ENCODE measurements around the gene SPO11. TPM values are rescaled to one million over a fixed set of nuclear protein-coding genes. Genes with fewer than 3 reads are reported as not detected.
"Not testable (repeated sequence)": the region's sequence is repeated elsewhere in the genome, so short reads cannot be mapped to it uniquely, and the experiment has no call there.

The SPO11 gene
- polyA plus RNA-seq, 1 donor from 2014 or later = not detected

- H2AFZ ChIP-seq (ENCODE audit: low read depth, low read length); H3K27me3 ChIP-seq (ENCODE audit: insufficient read depth, low read depth, low read length); H3K4me3 ChIP-seq (ENCODE audit: low read length); H3K27ac ChIP-seq (ENCODE audit: low read length); H4K20me1 ChIP-seq (ENCODE audit: insufficient read depth); H3F3A ChIP-seq (ENCODE audit: insufficient read depth, low read length, poor library complexity, severe bottlenecking); H3K4me2 ChIP-seq (ENCODE audit: low read length); H3K36me3 ChIP-seq (ENCODE audit: insufficient read depth, low read length); H3K9me3 ChIP-seq (ENCODE audit: low read length); H3K9ac ChIP-seq (ENCODE audit: low read length); H3K9me2 ChIP-seq (ENCODE audit: insufficient read depth, low read length): not testable (repeated sequence)
- H3K79me2 ChIP-seq (replicated peaks; ENCODE audit: insufficient read depth, low read length) = peaks cover 26% of the 10 kb centered on the region
Observed at GRCh38 chr20:57348922-57349574, 19.4 kb downstream of the SPO11 start.

GRCh38 chr20:57350081-57350710, 20.6 kb downstream of the SPO11 start:
- no peaks in the 10 kb centered on the region for H3F3A ChIP-seq (ENCODE audit: insufficient read depth, low read length, poor library complexity, severe bottlenecking)
- H2AFZ ChIP-seq (ENCODE audit: low read depth, low read length) = no peak overlapping the region
- no peak overlapping the region for H3K27ac ChIP-seq (ENCODE audit: low read length)
- peaks cover 27% of the 10 kb centered on the region for H3K79me2 ChIP-seq (replicated peaks; ENCODE audit: insufficient read depth, low read length)
- H3K9me2 ChIP-seq (ENCODE audit: insufficient read depth, low read length) = no peaks in the 10 kb centered on the region
- no peaks in the 10 kb centered on the region for H3K36me3 ChIP-seq (ENCODE audit: insufficient read depth, low read length)
- H3K4me2 ChIP-seq (ENCODE audit: low read length) = no peak overlapping the region
- no peaks in the 10 kb centered on the region for H3K9me3 ChIP-seq (ENCODE audit: low read length)
- no peak overlapping the region for H3K4me3 ChIP-seq (ENCODE audit: low read length)
- H4K20me1 ChIP-seq (ENCODE audit: insufficient read depth) = no peaks in the 10 kb centered on the region
- H3K27me3 ChIP-seq (ENCODE audit: insufficient read depth, low read depth, low read length) = no peaks in the 10 kb centered on the region
- H3K9ac ChIP-seq (ENCODE audit: low read length) = no peak overlapping the region
- TF ChIP-seq REST (IDR thresholded peaks at IDR 0.05; ENCODE audit: borderline replicate concordance) = no peak
- TF ChIP-seq POLR2AphosphoS5 (IDR thresholded peaks at IDR 0.05) = no peak
- no peak for TF ChIP-seq SMC3 (conservative IDR thresholded peaks at IDR 0.05; ENCODE audit: poor library complexity)
- no peak for TF ChIP-seq EZH2 (IDR thresholded peaks at IDR 0.05; ENCODE audit: borderline replicate concordance, insufficient read depth, low read length, poor library complexity, severe bottlenecking)
- TF ChIP-seq CTCF (IDR thresholded peaks at IDR 0.05; ENCODE audit: poor library complexity, severe bottlenecking) = no peak
- TF ChIP-seq EP300 (conservative IDR thresholded peaks at IDR 0.05; ENCODE audit: poor library complexity, severe bottlenecking) = no peak
- TF ChIP-seq MXI1 (conservative IDR thresholded peaks at IDR 0.05; ENCODE audit: poor library complexity, severe bottlenecking) = no peak
- TF ChIP-seq TAF1 (IDR thresholded peaks at IDR 0.05; ENCODE audit: low read depth) = no peak
- no peak for TF ChIP-seq RAD21 (conservative IDR thresholded peaks at IDR 0.05)

GRCh38 chr20:57350726-57351041, 21.1 kb downstream of the SPO11 start:
- H3K9me3 ChIP-seq (ENCODE audit: low read length); H3F3A ChIP-seq (ENCODE audit: insufficient read depth, low read length, poor library complexity, severe bottlenecking); H3K36me3 ChIP-seq (ENCODE audit: insufficient read depth, low read length); H3K4me2 ChIP-seq (ENCODE audit: low read length); H4K20me1 ChIP-seq (ENCODE audit: insufficient read depth); H3K27ac ChIP-seq (ENCODE audit: low read length); H3K27me3 ChIP-seq (ENCODE audit: insufficient read depth, low read depth, low read length); H3K9me2 ChIP-seq (ENCODE audit: insufficient read depth, low read length); H2AFZ ChIP-seq (ENCODE audit: low read depth, low read length); H3K9ac ChIP-seq (ENCODE audit: low read length): not testable (repeated sequence)
- Histone ChIP-seq H3K4me3 (ENCODE audit: low read length) (peak overlapping the region; percentile 89), H3K79me2 (replicated peaks; ENCODE audit: insufficient read depth, low read length) (peaks cover 27% of the 10 kb centered on the region)
